Activated CD8-positive, alpha-beta T cell treated with anti-CD3 and anti-CD28 coated beads for 36 hours (primary cell): ENCODE data around the gene CAMTA1. TPM values are rescaled to one million over a fixed set of nuclear protein-coding genes. Genes with fewer than 3 reads are reported as not detected.

Experiments
- ATAC-seq: fragments of 200-7000 bp; cut with Tn5 transposase; one replicate; pipeline ENCODE4 v1.10.0; 2021; ENCODE audit warnings: mild to moderate bottlenecking, moderate library complexity
- CTCF ChIA-PET: fragments of 350-600 bp; sonication (Branson Sonifier 250); formaldehyde crosslinking; loops from one replicate; lab custom pipeline; 2021; ENCODE audit warnings: antibody characterized with exemption; lab: Charles Lee
- POLR2A ChIA-PET: fragments of 350-600 bp; sonication (Branson Sonifier 250); formaldehyde crosslinking; loops from one replicate; lab custom pipeline; 2021; ENCODE audit warnings: antibody characterized with exemption; lab: Charles Lee
- DNase-seq: peaks from one replicate; pipeline ENCODE4 v3.0.0-alpha.2; 2020
- H3K27ac Mint-ChIP-seq: one replicate; pipeline ENCODE4 v1.8.0; 2021; ENCODE audit warnings: mild to moderate bottlenecking, mixed read lengths
- H3K27me3 Mint-ChIP-seq: one replicate; pipeline ENCODE4 v1.8.0; 2021; ENCODE audit warnings: mixed read lengths
- H3K36me3 Mint-ChIP-seq: one replicate; pipeline ENCODE4 v1.8.0; 2021; ENCODE audit warnings: low read depth, mixed read lengths
- H3K4me1 Mint-ChIP-seq: one replicate; pipeline ENCODE4 v1.8.0; 2021; ENCODE audit warnings: low read depth, mixed read lengths
- H3K4me3 Mint-ChIP-seq: one replicate; pipeline ENCODE4 v1.8.0; 2021; ENCODE audit warnings: mild to moderate bottlenecking, moderate library complexity, mixed read lengths
- H3K9me3 Mint-ChIP-seq: one replicate; pipeline ENCODE4 v1.8.0; 2021; ENCODE audit warnings: mixed read lengths
- CTCF ChIP-seq: fragments of 200-600 bp; IDR thresholded peaks from one replicate; pipeline ENCODE4 v1.8.0; 2022; ENCODE audit warnings: antibody characterized with exemption, mild to moderate bottlenecking
- intact Hi-C: fragments of 100-400 bp; cut with micrococcal nuclease; formaldehyde crosslinking; loops from one replicate; pipeline ENCODE4 v1.10.0; 2022
- total RNA-seq, 2 experiments: library from RNA; stranded (reverse); gene quantifications; one replicate each; pipeline ENCODE4 v1.2.3, GENCODE V29; 2021

Gene CAMTA1
- total RNA-seq, 2 experiments from 2014 or later, result 67.7 to 70.9 TPM

- H3K27me3 Mint-ChIP-seq, result peaks cover 7% of the 10 kb centered on the region
- H3K9me3 Mint-ChIP-seq, result no peaks in the 10 kb centered on the region
- ChIA-PET CTCF (no interaction called here), POLR2A (no interaction called here)
- H3K4me1 Mint-ChIP-seq, result no peaks in the 10 kb centered on the region
- DNase-seq (no peak), ATAC-seq (no peak)
- H3K27ac Mint-ChIP-seq, result no peak overlapping the region
- no peaks in the 10 kb centered on the region for H3K36me3 Mint-ChIP-seq
- no peak overlapping the region for H3K4me3 Mint-ChIP-seq
- TF ChIP-seq CTCF, result no peak
- intact Hi-C loops, result no loop called here
These were observed 821.8 kb downstream of the CAMTA1 start for GRCh38 chr1:7607097-7607496.

- Mint-ChIP-seq H3K4me1 (no peaks in the 10 kb centered on the region), H3K4me3 (no peak overlapping the region), H3K9me3 (no peaks in the 10 kb centered on the region), H3K27ac (no peak overlapping the region), H3K27me3 (peaks cover 4% of the 10 kb centered on the region), H3K36me3 (no peaks in the 10 kb centered on the region)
- ATAC-seq (no peak), DNase-seq (no peak)
- ChIA-PET CTCF (no interaction called here), POLR2A (interaction anchor here (0.6 kb wide), 1 partner anchor 53 kb away, joined by 3 read pairs; no protein-coding TSS in a partner anchor)
- intact Hi-C loops, result no loop called here
- TF ChIP-seq CTCF, result no peak
These were observed 823.5 kb downstream of the CAMTA1 start for GRCh38 chr1:7608628-7609305.

GRCh38 chr1:7609311-7609994 lies 824.2 kb downstream of the CAMTA1 start:
- no peak for TF ChIP-seq CTCF
- POLR2A ChIA-PET, result interaction anchor here (0.6 kb wide), 1 partner anchor 52 kb away, joined by 3 read pairs; no protein-coding TSS in a partner anchor
- no peaks in the 10 kb centered on the region for H3K27me3 Mint-ChIP-seq
- DNase-seq, result no peak
- ATAC-seq, result no peak
- H3K36me3 Mint-ChIP-seq, result no peaks in the 10 kb centered on the region
- H3K4me1 Mint-ChIP-seq, result no peaks in the 10 kb centered on the region
- CTCF ChIA-PET, result no interaction called here
- H3K9me3 Mint-ChIP-seq, result no peaks in the 10 kb centered on the region
- H3K4me3 Mint-ChIP-seq, result no peak overlapping the region
- no peak overlapping the region for H3K27ac Mint-ChIP-seq
- intact Hi-C loops, result no loop called here

- no peaks in the 10 kb centered on the region for H3K27me3 Mint-ChIP-seq
- intact Hi-C loops, result no loop called here
- ATAC-seq, result no peak
- ChIA-PET POLR2A (no interaction called here), CTCF (no interaction called here)
- no peak for DNase-seq
- H3K4me1 Mint-ChIP-seq, result no peaks in the 10 kb centered on the region
- H3K27ac Mint-ChIP-seq, result no peak overlapping the region
- TF ChIP-seq CTCF, result no peak
- H3K4me3 Mint-ChIP-seq, result no peak overlapping the region
- no peaks in the 10 kb centered on the region for H3K9me3 Mint-ChIP-seq
- H3K36me3 Mint-ChIP-seq, result no peaks in the 10 kb centered on the region
These were observed 825.0 kb downstream of the CAMTA1 start for GRCh38 chr1:7610106-7610731.

- no peaks in the 10 kb centered on the region for H3K9me3 Mint-ChIP-seq
- no peak overlapping the region for H3K27ac Mint-ChIP-seq
- POLR2A ChIA-PET, result no interaction called here
These were observed 825.7 kb downstream of the CAMTA1 start for GRCh38 chr1:7610936-7611335.

More at GRCh38 chr1:7610936-7611335, 825.7 kb downstream of the CAMTA1 start:
- ATAC-seq, result no peak
- CTCF ChIA-PET, result no interaction called here
- TF ChIP-seq CTCF, result no peak
- H3K27me3 Mint-ChIP-seq, result no peaks in the 10 kb centered on the region
- H3K4me1 Mint-ChIP-seq, result no peaks in the 10 kb centered on the region
- H3K4me3 Mint-ChIP-seq, result no peak overlapping the region
- no peak for DNase-seq
- no peaks in the 10 kb centered on the region for H3K36me3 Mint-ChIP-seq
- intact Hi-C loops, result no loop called here
